Gastrocnemius medialis (tissue), 4 donors: ENCODE data around the gene PHTF2. TPM values are rescaled to one million over a fixed set of nuclear protein-coding genes. Genes with fewer than 3 reads are reported as not detected.
A peak's percentile ranks its signal among the peaks of the same experiment; 100 is the strongest.

ENCODE experiments used
- ATAC-seq, 2 donors: fragments of 150-250 bp; one replicate each; pipeline ENCODE4 v1.9.1; 2016
- DNase-seq, 2 donors: peaks; one replicate each; pipeline ENCODE4 v3.0.0-alpha.2; 2019
- H3K27ac ChIP-seq, 4 donors: fragments of 200-600 bp; sonication (generic); 1 replicate in 1 of 4; 2 replicates in 3 of 4; pipeline ENCODE4 v1.5.1; 2016 to 2018; ENCODE audit warnings: mild to moderate bottlenecking in 2 of 4, moderate library complexity in 1 of 4
- H3K27me3 ChIP-seq, 3 donors: fragments of 200-600 bp; sonication (generic) in 2 of 3; 1 replicate in 1 of 3; 2 replicates in 2 of 3; pipeline versions ENCODE4 v1.5.1 to v1.6.0; 2016 to 2019; ENCODE audit warnings: mild to moderate bottlenecking in 1 of 3, moderate library complexity in 1 of 3
- H3K36me3 ChIP-seq, 2 donors: fragments of 200-600 bp; sonication (generic) in 1 of 2; one replicate each; pipeline ENCODE4 v1.5.1; 2017 to 2018
- H3K4me1 ChIP-seq, 2 donors: fragments of 200-600 bp; sonication (generic) in 1 of 2; one replicate each; pipeline ENCODE4 v1.5.1; 2016 to 2017; ENCODE audit warnings: mild to moderate bottlenecking in 2 of 2
- H3K4me3 ChIP-seq, 4 donors: fragments of 200-600 bp; sonication (generic) in 3 of 4; 1 replicate in 1 of 4; 2 replicates in 3 of 4; pipeline ENCODE4 v1.5.1; 2016 to 2019; ENCODE audit warnings: mild to moderate bottlenecking in 2 of 4
- H3K9me3 ChIP-seq, 3 donors: fragments of 200-600 bp; sonication (generic) in 2 of 3; 1 replicate in 1 of 3; 2 replicates in 2 of 3; pipeline ENCODE4 v1.5.1; 2016 to 2019
- POLR2A ChIP-seq, 2 donors: fragments of 450-650 bp; IDR thresholded peaks; one replicate each; pipeline ENCODE4 v1.6.1; 2017; ENCODE audit warnings: antibody characterized with exemption in 2 of 2, mild to moderate bottlenecking in 2 of 2, moderate library complexity in 2 of 2
- in situ Hi-C, 4 donors: fragments of 200-750 bp; cut with MboI; loops; one replicate each; pipeline versions ENCODE4 v1.15.0 to v1.8.0; 2017; ENCODE audit warnings: low sequenced_read_pairs in 4 of 4
- intact Hi-C: fragments of 100-400 bp; cut with DNase I; formaldehyde crosslinking; loops from one replicate; pipeline ENCODE4 v1.15.1; 2023; ENCODE audit warnings: low total_unique reads
- total RNA-seq, 4 donors: library from RNA; depleted of rRNA; stranded (reverse); fragments of >200 nt; gene quantifications; one replicate each; pipeline versions ENCODE4 v1.1.0 to v1.2.3, GENCODE V29; 2016
- TF ChIP-seq, protein P1 (sequence below), 5 experiments: fragments of 450-650 bp in 3 of 5; fragments of 200-600 bp in 2 of 5; sonication (generic) in 2 of 5; IDR thresholded peaks in 4 of 5; conservative IDR thresholded peaks in 1 of 5; 1 replicate in 4 of 5; 2 replicates in 1 of 5; pipeline ENCODE4 v1.5.1; 2016 to 2019; ENCODE audit warnings: antibody characterized with exemption in 5 of 5, mild to moderate bottlenecking in 3 of 5, moderate library complexity in 3 of 5

PHTF2 gene
- total RNA-seq, 4 donors from 2014 or later, result 81.2 to 163 (median 108) TPM

DNA sequence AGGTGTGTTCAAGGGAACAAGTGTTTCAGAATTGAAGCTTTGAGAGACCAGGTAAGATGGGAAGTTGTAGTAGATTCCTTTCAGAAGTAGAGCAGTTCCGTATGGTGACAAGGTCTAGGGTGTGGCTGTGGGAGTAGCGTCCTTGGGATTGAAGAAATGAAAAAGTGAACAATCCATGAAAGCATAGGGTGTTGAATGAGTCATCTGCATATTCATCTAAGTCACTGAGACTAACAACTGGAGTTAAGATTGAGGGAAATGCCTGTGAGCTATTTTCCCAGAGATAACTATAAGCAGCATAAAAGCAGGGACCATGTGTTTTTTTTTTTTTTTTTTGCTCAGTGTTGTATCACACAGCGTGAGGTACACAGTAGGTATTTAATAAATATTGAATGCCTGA, 134.8 kb downstream of the PHTF2 start:
- intact Hi-C loops, result no loop called here
- in situ Hi-C loops, result no loop called here
- Histone ChIP-seq H3K4me3 (no peak overlapping the region), H3K9me3 (no peaks in the 10 kb centered on the region), H3K27ac (no peak overlapping the region), H3K27me3 (no peaks in the 10 kb centered on the region), H3K4me1 (no peaks in the 10 kb centered on the region), H3K36me3 (peaks cover 0 to 15% of the 10 kb centered on the region in 2 donors)
- DNase-seq (no peak), ATAC-seq (no peak)
- no peak for TF ChIP-seq POLR2A (IDR thresholded peaks at IDR 0.05)
- TF ChIP-seq, protein P1, sequence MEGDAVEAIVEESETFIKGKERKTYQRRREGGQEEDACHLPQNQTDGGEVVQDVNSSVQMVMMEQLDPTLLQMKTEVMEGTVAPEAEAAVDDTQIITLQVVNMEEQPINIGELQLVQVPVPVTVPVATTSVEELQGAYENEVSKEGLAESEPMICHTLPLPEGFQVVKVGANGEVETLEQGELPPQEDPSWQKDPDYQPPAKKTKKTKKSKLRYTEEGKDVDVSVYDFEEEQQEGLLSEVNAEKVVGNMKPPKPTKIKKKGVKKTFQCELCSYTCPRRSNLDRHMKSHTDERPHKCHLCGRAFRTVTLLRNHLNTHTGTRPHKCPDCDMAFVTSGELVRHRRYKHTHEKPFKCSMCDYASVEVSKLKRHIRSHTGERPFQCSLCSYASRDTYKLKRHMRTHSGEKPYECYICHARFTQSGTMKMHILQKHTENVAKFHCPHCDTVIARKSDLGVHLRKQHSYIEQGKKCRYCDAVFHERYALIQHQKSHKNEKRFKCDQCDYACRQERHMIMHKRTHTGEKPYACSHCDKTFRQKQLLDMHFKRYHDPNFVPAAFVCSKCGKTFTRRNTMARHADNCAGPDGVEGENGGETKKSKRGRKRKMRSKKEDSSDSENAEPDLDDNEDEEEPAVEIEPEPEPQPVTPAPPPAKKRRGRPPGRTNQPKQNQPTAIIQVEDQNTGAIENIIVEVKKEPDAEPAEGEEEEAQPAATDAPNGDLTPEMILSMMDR (IDR thresholded peaks at IDR 0.05 in 4 of 5, conservative IDR thresholded peaks at IDR 0.05 in 1 of 5), result no peak

DNA sequence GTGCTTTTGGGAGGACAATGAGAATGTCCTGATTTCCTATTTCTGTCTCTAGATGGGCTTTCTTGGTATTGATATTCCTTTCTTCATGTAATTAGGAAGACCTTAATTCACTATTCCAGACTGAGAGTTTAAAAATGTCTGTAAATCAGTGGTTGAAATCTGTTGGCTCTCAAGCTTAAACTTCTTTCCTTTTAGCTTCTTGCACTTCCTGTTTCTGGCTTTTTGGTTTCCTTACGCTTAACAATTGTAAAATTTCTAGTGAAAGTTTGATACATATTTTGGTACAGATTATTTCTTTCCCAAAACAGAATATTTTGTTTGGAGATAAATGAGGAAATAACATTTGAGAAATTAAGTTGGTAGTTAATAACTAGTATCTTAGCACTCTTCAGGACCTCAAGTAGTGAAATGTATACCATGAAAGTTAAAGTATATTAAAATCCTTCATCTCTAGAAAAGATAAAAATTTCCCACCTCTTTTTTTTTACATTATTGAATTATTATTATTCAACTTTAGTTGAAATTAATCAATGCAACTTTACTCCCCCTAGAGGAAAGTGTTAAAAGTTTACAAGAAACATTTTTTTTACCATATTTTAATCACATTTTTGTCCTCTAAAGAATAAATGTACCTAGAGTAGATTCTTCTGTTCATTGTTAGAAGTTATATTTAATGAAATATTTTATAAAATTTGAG, 137.2 kb downstream of the PHTF2 start:
- no peak overlapping the region for H3K4me3 ChIP-seq
- ATAC-seq, result no peak

DNA sequence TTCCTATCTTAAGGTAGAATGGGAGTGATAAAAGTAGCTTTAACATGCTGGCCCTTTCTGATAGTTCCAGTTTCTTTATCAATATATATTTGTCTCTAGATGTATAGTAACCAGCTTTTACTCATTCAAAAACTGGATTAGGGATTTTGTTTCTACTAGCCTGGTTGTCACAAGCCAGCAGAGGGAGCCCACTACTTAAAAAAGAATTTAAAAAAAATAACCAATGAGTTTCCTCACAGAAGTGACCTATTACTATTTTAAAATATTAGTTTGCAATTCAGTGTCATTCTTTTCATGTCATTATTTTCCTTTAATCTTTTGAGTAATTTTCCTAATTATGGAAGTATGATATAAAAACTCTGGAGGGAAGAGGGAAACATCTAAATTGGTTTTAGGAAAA, 142.1 kb downstream of the PHTF2 start:
- peaks cover 0 to 41% of the 10 kb centered on the region in 2 donors for H3K36me3 ChIP-seq
- H3K4me3 ChIP-seq, result no peak overlapping the region
- ATAC-seq (no peak), DNase-seq (no peak)
- intact Hi-C loops (no loop called here), in situ Hi-C loops (no loop called here)
- no peaks in the 10 kb centered on the region for H3K27me3 ChIP-seq
- H3K27ac ChIP-seq, result no peak overlapping the region
- no peaks in the 10 kb centered on the region for H3K4me1 ChIP-seq
- no peaks in the 10 kb centered on the region for H3K9me3 ChIP-seq
- TF ChIP-seq, protein P1 (IDR thresholded peaks at IDR 0.05 in 4 of 5, conservative IDR thresholded peaks at IDR 0.05 in 1 of 5), result peak in 3 of 5 experiments; percentile 26 to 47 (median 45)
- no peak for TF ChIP-seq POLR2A (IDR thresholded peaks at IDR 0.05)

More for the DNA sequence above, 137.2 kb downstream of the PHTF2 start:
- Histone ChIP-seq H3K9me3 (no peaks in the 10 kb centered on the region), H3K36me3 (no peaks in the 10 kb centered on the region), H3K27me3 (no peaks in the 10 kb centered on the region), H3K4me1 (no peaks in the 10 kb centered on the region), H3K27ac (no peak overlapping the region)
- intact Hi-C loops, result no loop called here
- DNase-seq, result no peak
- TF ChIP-seq, protein P1 (IDR thresholded peaks at IDR 0.05 in 4 of 5, conservative IDR thresholded peaks at IDR 0.05 in 1 of 5), result peak in 1 of 5 experiments; percentile 33
- no peak for TF ChIP-seq POLR2A (IDR thresholded peaks at IDR 0.05)
- in situ Hi-C loops, result no loop called here

DNA sequence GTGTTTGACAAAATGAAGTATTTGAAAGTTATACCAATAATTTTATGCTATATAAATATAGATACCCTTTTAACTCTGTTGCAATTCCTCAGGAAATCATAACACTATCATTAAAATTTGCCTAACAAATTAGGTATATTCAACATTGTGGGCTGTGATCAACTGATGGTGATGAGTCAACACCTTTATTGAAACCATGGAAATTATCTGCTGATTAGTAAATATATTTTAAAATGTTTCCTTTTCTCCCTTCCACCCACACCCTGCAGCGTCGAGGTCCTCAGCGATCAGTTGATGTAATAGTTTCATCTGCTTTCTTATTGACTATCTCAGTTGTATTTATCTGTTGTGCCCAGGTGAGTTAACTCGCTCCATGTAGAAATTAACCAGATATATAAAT, 143.9 kb downstream of the PHTF2 start:
- in situ Hi-C loops, result no loop called here
- intact Hi-C loops, result no loop called here

More for the DNA sequence above, 143.9 kb downstream of the PHTF2 start:
- Histone ChIP-seq H3K4me1 (no peaks in the 10 kb centered on the region), H3K27ac (no peak overlapping the region), H3K4me3 (no peak overlapping the region), H3K9me3 (no peaks in the 10 kb centered on the region), H3K36me3 (peaks cover 0 to 41% of the 10 kb centered on the region in 2 donors), H3K27me3 (no peaks in the 10 kb centered on the region)
- no peak for DNase-seq
- ATAC-seq, result no peak
- no peak for TF ChIP-seq POLR2A (IDR thresholded peaks at IDR 0.05)
- TF ChIP-seq, protein P1 (IDR thresholded peaks at IDR 0.05 in 4 of 5, conservative IDR thresholded peaks at IDR 0.05 in 1 of 5), result no peak
